Measurements from ENCODE around the gene EVC.

Gene EVC

DNA sequence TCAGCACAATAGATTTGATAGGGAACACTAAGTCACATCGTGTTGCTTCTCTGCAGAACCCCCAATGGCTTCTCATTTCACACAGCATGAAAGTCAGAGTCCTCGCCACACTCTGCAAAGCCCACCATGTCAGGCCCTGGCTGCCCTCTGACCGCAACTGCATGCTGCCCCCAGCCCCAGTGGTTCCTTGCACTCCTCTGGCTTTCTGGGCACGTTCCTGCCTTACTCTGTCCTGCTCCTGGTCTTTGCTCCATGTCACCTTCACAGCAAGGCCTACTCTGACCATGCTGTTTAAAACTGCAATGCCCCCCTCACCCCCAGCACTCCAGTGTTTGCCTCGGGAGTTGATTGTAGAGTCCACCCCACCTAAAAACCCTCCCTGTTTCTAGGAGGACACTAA is 78.1 kb downstream of the EVC start:
- Histone ChIP-seq H3K9ac (ENCODE audit: low read depth, low read length, poor library complexity) (no peak overlapping the region), H3K23ac (ENCODE audit: low read depth, low read length, poor library complexity) (no peak overlapping the region), H2AK5ac (ENCODE audit: low read depth, low read length) (no peak overlapping the region), H2AFZ (ENCODE audit: low read length) (no peak overlapping the region), H3K4me1 (ENCODE audit: control insufficient read depth in 2 of 2, insufficient read depth in 1 of 2, low read depth in 1 of 2, low read length in 2 of 2) (peaks cover 0 to 5% of the 10 kb centered on the region in 2 donors), H3K14ac (ENCODE audit: low read length) (no peak overlapping the region), H2BK15ac (ENCODE audit: low read length) (no peak overlapping the region), H3K9me3 (replicated peaks in 1 of 2; ENCODE audit: control insufficient read depth in 2 of 2, insufficient read depth in 1 of 2, low read depth in 1 of 2, low read length in 2 of 2) (no peaks in the 10 kb centered on the region), H4K91ac (ENCODE audit: low read depth, low read length, poor library complexity) (no peak overlapping the region), H3K18ac (ENCODE audit: low read length) (no peak overlapping the region), H4K8ac (ENCODE audit: low read depth, low read length) (no peak overlapping the region), H2BK120ac (ENCODE audit: low read depth, low read length) (no peak overlapping the region), H3K36me3 (replicated peaks in 1 of 2; ENCODE audit: control insufficient read depth in 2 of 2, insufficient read depth in 2 of 2, low read length in 2 of 2) (peaks cover 8 to 38% of the 10 kb centered on the region in 2 donors), H3K4ac (ENCODE audit: low read length) (no peak overlapping the region), H3K4me3 (ENCODE audit: low read length in 2 of 2) (no peak overlapping the region), H3K79me1 (ENCODE audit: low read depth, low read length) (no peaks in the 10 kb centered on the region), H2BK5ac (ENCODE audit: low read length) (no peak overlapping the region), H3K4me2 (ENCODE audit: insufficient read depth, low read length, poor library complexity, severe bottlenecking) (no peak overlapping the region), H2BK12ac (ENCODE audit: low read length) (no peak overlapping the region), H3K27ac (replicated peaks; ENCODE audit: low read length) (no peak overlapping the region), H3K27me3 (ENCODE audit: control insufficient read depth in 3 of 3, insufficient read depth in 3 of 3, low read depth in 1 of 3, low read length in 3 of 3) (no peaks in the 10 kb centered on the region)
- no CpG with 5 or more reads among the region's 5 CpGs for WGBS, 2 donors (ENCODE audit: extremely low coverage in 2 of 2, insufficient read length in 2 of 2, insufficient replicate concordance in 1 of 2)
- no peak for DNase-seq (ENCODE audit: low spot score)

GRCh38 chr4:5790546-5790857 is 79.5 kb downstream of the EVC start:
- no peak overlapping the region for H3K18ac ChIP-seq (ENCODE audit: low read length)
- no peak overlapping the region for H3K9ac ChIP-seq (ENCODE audit: low read depth, low read length, poor library complexity)
- H3K23ac ChIP-seq (ENCODE audit: low read depth, low read length, poor library complexity) = no peak overlapping the region
- no peaks in the 10 kb centered on the region for H3K9me3 ChIP-seq (replicated peaks in 1 of 2; ENCODE audit: control insufficient read depth in 2 of 2, insufficient read depth in 1 of 2, low read depth in 1 of 2, low read length in 2 of 2)
- H3K27ac ChIP-seq (replicated peaks; ENCODE audit: low read length) = no peak overlapping the region
- peaks cover 0 to under 1% of the 10 kb centered on the region in 2 donors for H3K4me1 ChIP-seq (ENCODE audit: control insufficient read depth in 2 of 2, insufficient read depth in 1 of 2, low read depth in 1 of 2, low read length in 2 of 2)
- H2AFZ ChIP-seq (ENCODE audit: low read length) = no peak overlapping the region
- WGBS, 2 donors (ENCODE audit: extremely low coverage in 2 of 2, insufficient read length in 2 of 2, insufficient replicate concordance in 1 of 2) = no CpG with 5 or more reads among the region's 1 CpG
- H2BK120ac ChIP-seq (ENCODE audit: low read depth, low read length) = no peak overlapping the region
- no peak overlapping the region for H3K4ac ChIP-seq (ENCODE audit: low read length)
- DNase-seq (ENCODE audit: low spot score) = no peak
- H4K8ac ChIP-seq (ENCODE audit: low read depth, low read length) = no peak overlapping the region
- H2AK5ac ChIP-seq (ENCODE audit: low read depth, low read length) = no peak overlapping the region
- no peak overlapping the region for H2BK12ac ChIP-seq (ENCODE audit: low read length)
- H2BK15ac ChIP-seq (ENCODE audit: low read length) = no peak overlapping the region
- H4K91ac ChIP-seq (ENCODE audit: low read depth, low read length, poor library complexity) = no peak overlapping the region
- H3K14ac ChIP-seq (ENCODE audit: low read length) = no peak overlapping the region
- peaks cover 6 to 35% of the 10 kb centered on the region in 2 donors for H3K36me3 ChIP-seq (replicated peaks in 1 of 2; ENCODE audit: control insufficient read depth in 2 of 2, insufficient read depth in 2 of 2, low read length in 2 of 2)
- H3K4me3 ChIP-seq (ENCODE audit: low read length in 2 of 2) = no peak overlapping the region
- no peak overlapping the region for H2BK5ac ChIP-seq (ENCODE audit: low read length)
- H3K4me2 ChIP-seq (ENCODE audit: insufficient read depth, low read length, poor library complexity, severe bottlenecking) = no peak overlapping the region
- no peaks in the 10 kb centered on the region for H3K27me3 ChIP-seq (ENCODE audit: control insufficient read depth in 3 of 3, insufficient read depth in 3 of 3, low read depth in 1 of 3, low read length in 3 of 3)
- no peaks in the 10 kb centered on the region for H3K79me1 ChIP-seq (ENCODE audit: low read depth, low read length)

GRCh38 chr4:5791654-5792053 is 80.7 kb downstream of the EVC start:
- Histone ChIP-seq H3K4me2 (ENCODE audit: insufficient read depth, low read length, poor library complexity, severe bottlenecking) (no peak overlapping the region), H3K36me3 (replicated peaks in 1 of 2; ENCODE audit: control insufficient read depth in 2 of 2, insufficient read depth in 2 of 2, low read length in 2 of 2) (peaks cover 9 to 34% of the 10 kb centered on the region in 2 donors), H2BK15ac (ENCODE audit: low read length) (no peak overlapping the region), H2BK5ac (ENCODE audit: low read length) (no peak overlapping the region), H3K14ac (ENCODE audit: low read length) (no peak overlapping the region), H3K4ac (ENCODE audit: low read length) (no peak overlapping the region), H2BK120ac (ENCODE audit: low read depth, low read length) (no peak overlapping the region), H3K4me1 (ENCODE audit: control insufficient read depth in 2 of 2, insufficient read depth in 1 of 2, low read depth in 1 of 2, low read length in 2 of 2) (no peaks in the 10 kb centered on the region), H3K79me1 (ENCODE audit: low read depth, low read length) (no peaks in the 10 kb centered on the region), H3K4me3 (ENCODE audit: low read length in 2 of 2) (no peak overlapping the region), H3K27ac (replicated peaks; ENCODE audit: low read length) (no peak overlapping the region), H4K8ac (ENCODE audit: low read depth, low read length) (no peak overlapping the region), H3K18ac (ENCODE audit: low read length) (no peak overlapping the region), H3K9ac (ENCODE audit: low read depth, low read length, poor library complexity) (no peak overlapping the region), H3K9me3 (replicated peaks in 1 of 2; ENCODE audit: control insufficient read depth in 2 of 2, insufficient read depth in 1 of 2, low read depth in 1 of 2, low read length in 2 of 2) (no peaks in the 10 kb centered on the region), H2AK5ac (ENCODE audit: low read depth, low read length) (no peak overlapping the region), H2BK12ac (ENCODE audit: low read length) (no peak overlapping the region), H3K27me3 (ENCODE audit: control insufficient read depth in 3 of 3, insufficient read depth in 3 of 3, low read depth in 1 of 3, low read length in 3 of 3) (no peaks in the 10 kb centered on the region), H2AFZ (ENCODE audit: low read length) (no peak overlapping the region), H3K23ac (ENCODE audit: low read depth, low read length, poor library complexity) (no peak overlapping the region), H4K91ac (ENCODE audit: low read depth, low read length, poor library complexity) (no peak overlapping the region)
- no peak for DNase-seq (ENCODE audit: low spot score)
- no CpG with 5 or more reads among the region's 3 CpGs for WGBS, 2 donors (ENCODE audit: extremely low coverage in 2 of 2, insufficient read length in 2 of 2, insufficient replicate concordance in 1 of 2)

DNA sequence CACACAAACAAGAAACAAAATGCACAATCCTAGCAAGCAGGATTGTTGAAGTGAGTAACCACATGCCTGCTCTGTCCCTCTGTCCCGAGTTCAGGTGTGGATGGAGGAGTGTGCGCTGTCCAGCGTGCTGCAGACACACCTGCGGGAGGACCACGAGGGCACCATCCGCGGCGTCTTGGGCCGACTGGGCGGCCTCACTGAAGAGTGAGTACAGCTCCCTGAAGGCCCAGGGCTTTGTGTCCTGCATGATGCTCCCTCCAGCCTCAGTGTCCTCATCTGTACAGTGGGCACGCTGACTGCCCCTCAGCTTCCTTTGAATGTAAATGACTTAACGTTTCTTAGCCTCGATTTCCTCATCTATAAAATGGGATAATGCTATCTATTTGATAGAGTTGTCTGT is 82.5 kb downstream of the EVC start:
- Histone ChIP-seq H3K14ac (ENCODE audit: low read length) (no peak overlapping the region), H4K91ac (ENCODE audit: low read depth, low read length, poor library complexity) (no peak overlapping the region), H3K27ac (replicated peaks; ENCODE audit: low read length) (no peak overlapping the region), H2BK15ac (ENCODE audit: low read length) (no peak overlapping the region), H3K4me1 (ENCODE audit: control insufficient read depth in 2 of 2, insufficient read depth in 1 of 2, low read depth in 1 of 2, low read length in 2 of 2) (no peaks in the 10 kb centered on the region), H3K4me3 (ENCODE audit: low read length in 2 of 2) (no peak overlapping the region), H3K4ac (ENCODE audit: low read length) (no peak overlapping the region), H4K8ac (ENCODE audit: low read depth, low read length) (no peak overlapping the region), H3K27me3 (ENCODE audit: control insufficient read depth in 3 of 3, insufficient read depth in 3 of 3, low read depth in 1 of 3, low read length in 3 of 3) (no peaks in the 10 kb centered on the region), H3K36me3 (replicated peaks in 1 of 2; ENCODE audit: control insufficient read depth in 2 of 2, insufficient read depth in 2 of 2, low read length in 2 of 2) (peaks cover 7 to 27% of the 10 kb centered on the region in 2 donors), H2AFZ (ENCODE audit: low read length) (no peak overlapping the region), H2BK12ac (ENCODE audit: low read length) (no peak overlapping the region), H3K79me1 (ENCODE audit: low read depth, low read length) (no peaks in the 10 kb centered on the region), H2BK5ac (ENCODE audit: low read length) (no peak overlapping the region), H3K18ac (ENCODE audit: low read length) (no peak overlapping the region), H3K4me2 (ENCODE audit: insufficient read depth, low read length, poor library complexity, severe bottlenecking) (no peak overlapping the region), H2AK5ac (ENCODE audit: low read depth, low read length) (no peak overlapping the region), H2BK120ac (ENCODE audit: low read depth, low read length) (no peak overlapping the region), H3K9me3 (replicated peaks in 1 of 2; ENCODE audit: control insufficient read depth in 2 of 2, insufficient read depth in 1 of 2, low read depth in 1 of 2, low read length in 2 of 2) (no peaks in the 10 kb centered on the region), H3K9ac (ENCODE audit: low read depth, low read length, poor library complexity) (no peak overlapping the region), H3K23ac (ENCODE audit: low read depth, low read length, poor library complexity) (no peak overlapping the region)
- WGBS, 2 donors (ENCODE audit: extremely low coverage in 2 of 2, insufficient read length in 2 of 2, insufficient replicate concordance in 1 of 2) = no CpG with 5 or more reads among the region's 13 CpGs
- DNase-seq (ENCODE audit: low spot score) = no peak

All from neuronal stem cell (in vitro differentiated cells).